CD14-positive monocyte (primary cell): ENCODE measurements around the gene VPS16. TPM values are rescaled to one million over a fixed set of nuclear protein-coding genes. Genes with fewer than 3 reads are reported as not detected.

Experiments
- DNase-seq, 3 donors: peaks; one replicate each; pipeline ENCODE4 v3.0.0-alpha.2; 2011 to 2022
- H2AFZ ChIP-seq: 2 replicates; pipeline ENCODE4 v1.6.0; 2012; ENCODE audit warnings: mild to moderate bottlenecking, low read depth, low read length, inconsistent platforms; ENCODE audit not compliant: insufficient read depth, poor library complexity, severe bottlenecking
- H3K27ac ChIP-seq, 2 donors: 1 replicate in 1 of 2; 2 replicates in 1 of 2; pipeline ENCODE4 v1.5.1; 2012 to 2013; ENCODE audit warnings: low read length in 2 of 2, control low read depth in 1 of 2, inconsistent platforms in 1 of 2, low read depth in 1 of 2, mild to moderate bottlenecking in 1 of 2
- H3K27me3 ChIP-seq, 2 donors: one replicate each; pipeline versions ENCODE4 v1.6.0 to v1.6.1; 2011 to 2013; ENCODE audit warnings: low read length in 2 of 2; ENCODE audit not compliant: control insufficient read depth in 2 of 2, insufficient read depth in 2 of 2
- H3K36me3 ChIP-seq, 2 donors: replicated peaks in 1 of 2; 1 replicate in 1 of 2; 2 replicates in 1 of 2; pipeline versions ENCODE4 v1.5.1 to v1.6.1; 2012 to 2013; ENCODE audit warnings: low read length in 2 of 2, control low read depth in 1 of 2, inconsistent platforms in 1 of 2, mild to moderate bottlenecking in 1 of 2; ENCODE audit not compliant: insufficient read depth in 2 of 2, control insufficient read depth in 1 of 2
- H3K4me1 ChIP-seq, 2 donors: 1 replicate in 1 of 2; 2 replicates in 1 of 2; pipeline versions ENCODE4 v1.5.1 to v1.6.1; 2012 to 2013; ENCODE audit warnings: low read length in 2 of 2, control low read depth in 1 of 2, inconsistent platforms in 1 of 2, mild to moderate bottlenecking in 1 of 2, moderate library complexity in 1 of 2; ENCODE audit not compliant: insufficient read depth in 2 of 2, control insufficient read depth in 1 of 2
- H3K4me2 ChIP-seq: replicated peaks from 2 replicates; pipeline ENCODE3; 2012; ENCODE audit warnings: low read length, moderate library complexity, mild to moderate bottlenecking; ENCODE audit not compliant: poor library complexity, severe bottlenecking; ENCODE audit errors: extremely low read depth
- H3K4me3 ChIP-seq, 3 experiments: fragments of 200-600 bp in 1 of 3; sonication (generic) in 1 of 3; replicated peaks in 1 of 3; 1 replicate in 2 of 3; 2 replicates in 1 of 3; pipeline ENCODE4 v1.5.1; 2011 to 2013; ENCODE audit warnings: low read length in 3 of 3, mild to moderate bottlenecking in 3 of 3, control low read depth in 2 of 3, low read depth in 2 of 3, inconsistent platforms in 1 of 3, moderate library complexity in 1 of 3
- H3K79me2 ChIP-seq: 2 replicates; pipeline ENCODE4 v1.6.0; 2012; ENCODE audit warnings: mild to moderate bottlenecking, control low read depth, inconsistent platforms, low read length, moderate library complexity; ENCODE audit not compliant: insufficient read depth
- H3K9ac ChIP-seq: 2 replicates; pipeline ENCODE4 v1.6.0; 2017; ENCODE audit warnings: low read length, mild to moderate bottlenecking; ENCODE audit not compliant: insufficient read depth, poor library complexity, severe bottlenecking
- H3K9me3 ChIP-seq, 2 donors: replicated peaks in 1 of 2; 1 replicate in 1 of 2; 2 replicates in 1 of 2; pipeline versions ENCODE4 v1.5.1 to v1.6.1; 2012 to 2013; ENCODE audit warnings: low read length in 2 of 2, control low read depth in 1 of 2; ENCODE audit not compliant: control insufficient read depth in 1 of 2, insufficient read depth in 1 of 2
- H4K20me1 ChIP-seq: 2 replicates; pipeline ENCODE4 v1.6.0; 2012; ENCODE audit warnings: mild to moderate bottlenecking, low read length, control low read depth, moderate library complexity; ENCODE audit not compliant: insufficient read depth
- H3K27ac Mint-ChIP-seq, 7 donors: one replicate each; pipeline ENCODE4 v1.8.0; 2020; ENCODE audit warnings: mild to moderate bottlenecking in 7 of 7, mixed read lengths in 7 of 7, moderate library complexity in 6 of 7, inconsistent platforms in 2 of 7
- H3K27me3 Mint-ChIP-seq, 3 donors: one replicate each; pipeline ENCODE4 v1.8.0; 2021 to 2022; ENCODE audit warnings: low read depth in 3 of 3, mild to moderate bottlenecking in 3 of 3, mixed read lengths in 3 of 3, moderate library complexity in 3 of 3, inconsistent platforms in 1 of 3
- H3K36me3 Mint-ChIP-seq, 2 donors: one replicate each; pipeline ENCODE4 v1.8.0; 2020; ENCODE audit warnings: mixed read lengths in 2 of 2, inconsistent platforms in 1 of 2, mild to moderate bottlenecking in 1 of 2
- H3K4me1 Mint-ChIP-seq: one replicate; pipeline ENCODE4 v1.8.0; 2020; ENCODE audit warnings: mild to moderate bottlenecking, mixed read lengths
- H3K4me3 Mint-ChIP-seq, 2 donors: one replicate each; pipeline ENCODE4 v1.8.0; 2020; ENCODE audit warnings: mild to moderate bottlenecking in 2 of 2, mixed read lengths in 2 of 2, moderate library complexity in 1 of 2
- H3K9me3 Mint-ChIP-seq, 7 donors: one replicate each; pipeline ENCODE4 v1.8.0; 2020 to 2022; ENCODE audit warnings: mixed read lengths in 7 of 7, mild to moderate bottlenecking in 6 of 7, moderate library complexity in 6 of 7, inconsistent platforms in 2 of 7
- WGBS: methylation state at CpG from one replicate; pipeline ENCODE4 v1.1.5; 2013; ENCODE audit warnings: missing lambda C conversion rate; ENCODE audit not compliant: insufficient coverage; 5-methylcytosine and 5-hydroxymethylcytosine counted together
- intact Hi-C, 2 donors: fragments of 100-400 bp; cut with micrococcal nuclease; formaldehyde crosslinking; loops; one replicate each; pipeline versions ENCODE4 v1.15.0 to v1.15.1; 2023
- polyA plus RNA-seq, 3 donors: library from polyadenylated mRNA; depleted of rRNA in 1 of 3; unstranded in 2 of 3; stranded (reverse) in 1 of 3; fragments of 300-500 nt in 2 of 3; fragments of >200 nt in 1 of 3; fragmentation: Illumina TruSeq in 2 of 3; gene quantifications; 1 replicate in 2 of 3; 2 replicates in 1 of 3; pipeline ENCODE4 v1.2.3, GENCODE V29; 2012 to 2021
- TF ChIP-seq, protein P1 (sequence below): fragments of 200-600 bp; IDR thresholded peaks from one replicate; pipeline ENCODE4 v1.8.0; 2022; ENCODE audit warnings: antibody characterized with exemption, mild to moderate bottlenecking

The VPS16 gene
- polyA plus RNA-seq, 3 donors: 33.3 to 87.0 (median 34.5) TPM

GRCh38 chr20:2820896-2821869 lies 19.4 kb upstream of the VPS16 start:
- peaks cover 0 to 4% (median 2%) of the 10 kb centered on the region in 7 donors for H3K9me3 Mint-ChIP-seq
- peak overlapping the region in 1 of 7 donors; percentile 0 for H3K27ac Mint-ChIP-seq
- no peak for DNase-seq
- no peaks in the 10 kb centered on the region for H3K36me3 ChIP-seq
- H3K27me3 ChIP-seq: peaks cover 22 to 40% of the 10 kb centered on the region in 2 donors
- no peak overlapping the region for H2AFZ ChIP-seq
- intact Hi-C loops: no loop called here
- TF ChIP-seq, protein P1, sequence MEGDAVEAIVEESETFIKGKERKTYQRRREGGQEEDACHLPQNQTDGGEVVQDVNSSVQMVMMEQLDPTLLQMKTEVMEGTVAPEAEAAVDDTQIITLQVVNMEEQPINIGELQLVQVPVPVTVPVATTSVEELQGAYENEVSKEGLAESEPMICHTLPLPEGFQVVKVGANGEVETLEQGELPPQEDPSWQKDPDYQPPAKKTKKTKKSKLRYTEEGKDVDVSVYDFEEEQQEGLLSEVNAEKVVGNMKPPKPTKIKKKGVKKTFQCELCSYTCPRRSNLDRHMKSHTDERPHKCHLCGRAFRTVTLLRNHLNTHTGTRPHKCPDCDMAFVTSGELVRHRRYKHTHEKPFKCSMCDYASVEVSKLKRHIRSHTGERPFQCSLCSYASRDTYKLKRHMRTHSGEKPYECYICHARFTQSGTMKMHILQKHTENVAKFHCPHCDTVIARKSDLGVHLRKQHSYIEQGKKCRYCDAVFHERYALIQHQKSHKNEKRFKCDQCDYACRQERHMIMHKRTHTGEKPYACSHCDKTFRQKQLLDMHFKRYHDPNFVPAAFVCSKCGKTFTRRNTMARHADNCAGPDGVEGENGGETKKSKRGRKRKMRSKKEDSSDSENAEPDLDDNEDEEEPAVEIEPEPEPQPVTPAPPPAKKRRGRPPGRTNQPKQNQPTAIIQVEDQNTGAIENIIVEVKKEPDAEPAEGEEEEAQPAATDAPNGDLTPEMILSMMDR: no peak
- no peak overlapping the region for H3K4me2 ChIP-seq
- 13% methylated on average over 62 of the region's 68 CpGs for WGBS
- no peaks in the 10 kb centered on the region for H3K9me3 ChIP-seq
- H3K79me2 ChIP-seq: no peaks in the 10 kb centered on the region
- H3K27ac ChIP-seq: no peak overlapping the region
- no peaks in the 10 kb centered on the region for H3K36me3 Mint-ChIP-seq
- peaks cover 4% of the 10 kb centered on the region for H3K4me1 Mint-ChIP-seq
- H3K4me3 ChIP-seq: no peak overlapping the region
- H4K20me1 ChIP-seq: no peaks in the 10 kb centered on the region
- H3K27me3 Mint-ChIP-seq: peaks cover 29 to 41% (median 35%) of the 10 kb centered on the region in 3 donors
- no peaks in the 10 kb centered on the region for H3K4me1 ChIP-seq
- peak overlapping the region in 1 of 2 donors; percentile 68 for H3K4me3 Mint-ChIP-seq
- H3K9ac ChIP-seq: no peak overlapping the region

- no peak for DNase-seq
- intact Hi-C loops: no loop called here
- no peaks in the 10 kb centered on the region for H3K36me3 ChIP-seq
- peaks cover 23 to 47% of the 10 kb centered on the region in 2 donors for H3K27me3 ChIP-seq
- H3K4me3 ChIP-seq: no peak overlapping the region
- H3K79me2 ChIP-seq: no peaks in the 10 kb centered on the region
- Mint-ChIP-seq H3K4me3 (peak overlapping the region in 1 of 2 donors; percentile 15), H3K36me3 (no peaks in the 10 kb centered on the region), H3K9me3 (peaks cover 0 to 4% (median 2%) of the 10 kb centered on the region in 7 donors), H3K27ac (no peak overlapping the region), H3K4me1 (peaks cover 4% of the 10 kb centered on the region), H3K27me3 (peaks cover 29 to 49% (median 38%) of the 10 kb centered on the region in 3 donors)
- no peak overlapping the region for H3K4me2 ChIP-seq
- WGBS: no CpG with 5 or more reads among the region's 5 CpGs
- no peak overlapping the region for H2AFZ ChIP-seq
- H3K9me3 ChIP-seq: no peaks in the 10 kb centered on the region
- TF ChIP-seq, protein P1: no peak
- H3K4me1 ChIP-seq: no peaks in the 10 kb centered on the region
- H4K20me1 ChIP-seq: no peaks in the 10 kb centered on the region
- no peak overlapping the region for H3K9ac ChIP-seq
- no peak overlapping the region for H3K27ac ChIP-seq
Observed at GRCh38 chr20:2822073-2822472, 18.5 kb upstream of the VPS16 start.
